HEK293 (cell line): Measurements from ENCODE around the gene BLM.

Experiments
- ZBTB1 ChIP-seq: fragments of 450-650 bp; formaldehyde crosslinking; IDR thresholded peaks from 2 replicates; pipeline ENCODE4 v1.5.1; 2016; ENCODE audit warnings: missing biosample characterization, missing genetic modification characterization
- ZNF707 ChIP-seq: fragments of 450-650 bp; formaldehyde crosslinking; IDR thresholded peaks from 2 replicates; pipeline ENCODE4 v1.5.1; 2016; ENCODE audit warnings: missing biosample characterization, missing genetic modification characterization
- TF ChIP-seq, protein P1 (sequence below): fragments of 450-650 bp; formaldehyde crosslinking; IDR thresholded peaks from 2 replicates; pipeline ENCODE4 v1.5.1; 2016; ENCODE audit warnings: missing biosample characterization, missing genetic modification characterization
- TF ChIP-seq, protein P2 (sequence below): fragments of 450-650 bp; formaldehyde crosslinking; IDR thresholded peaks from 2 replicates; pipeline ENCODE4 v1.5.1; 2017; ENCODE audit warnings: missing biosample characterization, missing genetic modification characterization
- TF ChIP-seq, protein P3 (sequence below): fragments of 450-650 bp; formaldehyde crosslinking; IDR thresholded peaks from 2 replicates; pipeline ENCODE4 v1.5.1; 2016; ENCODE audit warnings: missing biosample characterization, missing genetic modification characterization, low read depth

DNA sequence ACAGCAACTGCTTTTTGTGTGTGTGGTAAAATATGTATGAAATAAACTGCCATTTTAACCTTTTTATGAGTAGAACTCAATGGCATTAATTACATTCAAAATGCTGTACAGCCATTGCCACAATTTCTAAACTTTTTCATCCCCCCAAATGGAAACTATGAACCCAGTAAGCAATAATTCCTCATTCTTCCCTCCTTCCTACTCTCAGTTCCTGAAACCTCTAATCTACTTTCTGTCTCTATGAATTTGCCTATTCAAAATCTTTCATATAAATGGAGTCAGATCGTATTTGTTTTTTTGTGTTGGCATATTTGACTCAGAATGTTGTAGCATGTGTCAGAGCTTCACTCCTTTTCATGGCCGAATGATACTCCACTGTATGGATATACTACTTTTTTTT, 5.3 kb upstream of the BLM start:
- TF ChIP-seq, protein P1, sequence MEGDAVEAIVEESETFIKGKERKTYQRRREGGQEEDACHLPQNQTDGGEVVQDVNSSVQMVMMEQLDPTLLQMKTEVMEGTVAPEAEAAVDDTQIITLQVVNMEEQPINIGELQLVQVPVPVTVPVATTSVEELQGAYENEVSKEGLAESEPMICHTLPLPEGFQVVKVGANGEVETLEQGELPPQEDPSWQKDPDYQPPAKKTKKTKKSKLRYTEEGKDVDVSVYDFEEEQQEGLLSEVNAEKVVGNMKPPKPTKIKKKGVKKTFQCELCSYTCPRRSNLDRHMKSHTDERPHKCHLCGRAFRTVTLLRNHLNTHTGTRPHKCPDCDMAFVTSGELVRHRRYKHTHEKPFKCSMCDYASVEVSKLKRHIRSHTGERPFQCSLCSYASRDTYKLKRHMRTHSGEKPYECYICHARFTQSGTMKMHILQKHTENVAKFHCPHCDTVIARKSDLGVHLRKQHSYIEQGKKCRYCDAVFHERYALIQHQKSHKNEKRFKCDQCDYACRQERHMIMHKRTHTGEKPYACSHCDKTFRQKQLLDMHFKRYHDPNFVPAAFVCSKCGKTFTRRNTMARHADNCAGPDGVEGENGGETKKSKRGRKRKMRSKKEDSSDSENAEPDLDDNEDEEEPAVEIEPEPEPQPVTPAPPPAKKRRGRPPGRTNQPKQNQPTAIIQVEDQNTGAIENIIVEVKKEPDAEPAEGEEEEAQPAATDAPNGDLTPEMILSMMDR (tag by site-specific recombination) = no peak
- TF ChIP-seq ZBTB1 (tag by site-specific recombination) = no peak
- TF ChIP-seq ZNF707 (tag by site-specific recombination) = no peak
- TF ChIP-seq, protein P2, sequence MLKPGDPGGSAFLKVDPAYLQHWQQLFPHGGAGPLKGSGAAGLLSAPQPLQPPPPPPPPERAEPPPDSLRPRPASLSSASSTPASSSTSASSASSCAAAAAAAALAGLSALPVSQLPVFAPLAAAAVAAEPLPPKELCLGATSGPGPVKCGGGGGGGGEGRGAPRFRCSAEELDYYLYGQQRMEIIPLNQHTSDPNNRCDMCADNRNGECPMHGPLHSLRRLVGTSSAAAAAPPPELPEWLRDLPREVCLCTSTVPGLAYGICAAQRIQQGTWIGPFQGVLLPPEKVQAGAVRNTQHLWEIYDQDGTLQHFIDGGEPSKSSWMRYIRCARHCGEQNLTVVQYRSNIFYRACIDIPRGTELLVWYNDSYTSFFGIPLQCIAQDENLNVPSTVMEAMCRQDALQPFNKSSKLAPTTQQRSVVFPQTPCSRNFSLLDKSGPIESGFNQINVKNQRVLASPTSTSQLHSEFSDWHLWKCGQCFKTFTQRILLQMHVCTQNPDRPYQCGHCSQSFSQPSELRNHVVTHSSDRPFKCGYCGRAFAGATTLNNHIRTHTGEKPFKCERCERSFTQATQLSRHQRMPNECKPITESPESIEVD (tag by site-specific recombination) = no peak
- TF ChIP-seq, protein P3, sequence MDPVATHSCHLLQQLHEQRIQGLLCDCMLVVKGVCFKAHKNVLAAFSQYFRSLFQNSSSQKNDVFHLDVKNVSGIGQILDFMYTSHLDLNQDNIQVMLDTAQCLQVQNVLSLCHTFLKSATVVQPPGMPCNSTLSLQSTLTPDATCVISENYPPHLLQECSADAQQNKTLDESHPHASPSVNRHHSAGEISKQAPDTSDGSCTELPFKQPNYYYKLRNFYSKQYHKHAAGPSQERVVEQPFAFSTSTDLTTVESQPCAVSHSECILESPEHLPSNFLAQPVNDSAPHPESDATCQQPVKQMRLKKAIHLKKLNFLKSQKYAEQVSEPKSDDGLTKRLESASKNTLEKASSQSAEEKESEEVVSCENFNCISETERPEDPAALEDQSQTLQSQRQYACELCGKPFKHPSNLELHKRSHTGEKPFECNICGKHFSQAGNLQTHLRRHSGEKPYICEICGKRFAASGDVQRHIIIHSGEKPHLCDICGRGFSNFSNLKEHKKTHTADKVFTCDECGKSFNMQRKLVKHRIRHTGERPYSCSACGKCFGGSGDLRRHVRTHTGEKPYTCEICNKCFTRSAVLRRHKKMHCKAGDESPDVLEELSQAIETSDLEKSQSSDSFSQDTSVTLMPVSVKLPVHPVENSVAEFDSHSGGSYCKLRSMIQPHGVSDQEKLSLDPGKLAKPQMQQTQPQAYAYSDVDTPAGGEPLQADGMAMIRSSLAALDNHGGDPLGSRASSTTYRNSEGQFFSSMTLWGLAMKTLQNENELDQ (tag by site-specific recombination) = no peak
